ENCODE measurements around the gene C19orf12.

- TF ChIP-seq CTCF (IDR thresholded peaks at IDR 0.05; ENCODE audit: extremely low read depth in 1 of 2, insufficient read depth in 1 of 2, low read depth in 1 of 2, low read length in 2 of 2) (no peak), POLR2A (IDR thresholded peaks at IDR 0.05; ENCODE audit: low read depth, low read length) (no peak), MYC (IDR thresholded peaks at IDR 0.05; ENCODE audit: low read depth, low read length) (no peak), POLR2AphosphoS5 (IDR thresholded peaks at IDR 0.05; ENCODE audit: insufficient read depth, low read depth, low read length) (no peak), JUN (IDR thresholded peaks at IDR 0.05; ENCODE audit: borderline replicate concordance, insufficient read depth, insufficient read length, low read depth) (no peak), GATA2 (IDR thresholded peaks at IDR 0.05; ENCODE audit: insufficient read depth, insufficient read length, low read depth, low read length) (no peak), EZH2 (IDR thresholded peaks at IDR 0.05; ENCODE audit: borderline replicate concordance, low read depth, low read length, severe bottlenecking) (no peak), MAX (IDR thresholded peaks at IDR 0.05; ENCODE audit: insufficient read depth, insufficient read length) (no peak)
These were observed 880 bp upstream of the C19orf12 start for GRCh38 chr19:29715701-29716581.
